IMR-90 (cell line): Measurements from ENCODE around the gene GNL2. TPM values are rescaled to one million over a fixed set of nuclear protein-coding genes. Genes with fewer than 3 reads are reported as not detected.

Source experiments
- ATAC-seq: fragments of 200-7000 bp; cut with Tn5 transposase; 2 replicates; pipeline ENCODE4 v1.9.1; 2020; ENCODE audit warnings: low read depth, mild to moderate bottlenecking, moderate library complexity
- BruUV-seq: library from RNA; stranded (reverse); fragments of 400-500 nt; replicated peaks from 2 replicates; lab custom pipeline; 2021; lab: Mats Ljungman, UMichigan
- CTCF ChIA-PET: fragments of 300-600 bp; formaldehyde crosslinking; extraction: SDS; loops from one replicate; lab custom pipeline; 2021; ENCODE audit warnings: antibody characterized with exemption; lab: Yijun Ruan, JAX
- POLR2A ChIA-PET: fragments of 300-600 bp; sonication (Branson Sonifier 250); formaldehyde crosslinking; loops from one replicate; lab custom pipeline; 2022; ENCODE audit warnings: antibody characterized with exemption; ENCODE audit not compliant: unreplicated experiment; lab: Charles Lee
- DNase-seq: peaks from one replicate; pipeline ENCODE4 v3.0.0; 2013
- H2AFZ ChIP-seq: replicated peaks from 2 replicates; pipeline ENCODE3; 2013; ENCODE audit warnings: low read length, mild to moderate bottlenecking; ENCODE audit not compliant: poor library complexity
- H2AK5ac ChIP-seq: 2 replicates; pipeline ENCODE4 v1.6.1; 2013; ENCODE audit warnings: low read depth, low read length, inconsistent platforms
- H2AK9ac ChIP-seq: replicated peaks from 2 replicates; pipeline ENCODE3; 2013; ENCODE audit warnings: mild to moderate bottlenecking, low read depth, low read length, moderate library complexity; ENCODE audit not compliant: poor library complexity
- H2BK120ac ChIP-seq: 2 replicates; pipeline ENCODE4 v1.6.1; 2013; ENCODE audit warnings: low read depth, low read length, inconsistent platforms
- H2BK15ac ChIP-seq: 3 replicates; pipeline ENCODE4 v1.6.1; 2013; ENCODE audit warnings: low read depth, low read length, inconsistent platforms
- H2BK20ac ChIP-seq: 2 replicates; pipeline ENCODE4 v1.6.1; 2013; ENCODE audit warnings: low read depth, mild to moderate bottlenecking, inconsistent platforms, low read length, moderate library complexity
- H2BK5ac ChIP-seq: 2 replicates; pipeline ENCODE4 v1.6.1; 2013; ENCODE audit warnings: mild to moderate bottlenecking, low read depth, low read length, inconsistent platforms; ENCODE audit not compliant: poor library complexity, severe bottlenecking
- H3K14ac ChIP-seq: replicated peaks from 2 replicates; pipeline ENCODE4 v1.6.1; 2013; ENCODE audit warnings: low read depth, low read length, inconsistent platforms
- H3K18ac ChIP-seq: 2 replicates; pipeline ENCODE4 v1.6.1; 2013; ENCODE audit warnings: low read depth, low read length, control low read depth
- H3K23ac ChIP-seq: 2 replicates; pipeline ENCODE4 v1.6.1; 2013; ENCODE audit warnings: low read depth, low read length, inconsistent platforms
- H3K27ac ChIP-seq: 2 replicates; pipeline ENCODE4 v1.5.1; 2013; ENCODE audit warnings: mild to moderate bottlenecking, control low read depth, low read length; ENCODE audit not compliant: insufficient read depth
- H3K27me3 ChIP-seq: 2 replicates; pipeline ENCODE4 v1.6.1; 2013; ENCODE audit warnings: low read length; ENCODE audit not compliant: control insufficient read depth, insufficient read depth
- H3K36me3 ChIP-seq: 2 replicates; pipeline ENCODE4 v1.6.1; 2013; ENCODE audit warnings: low read length, mixed read lengths; ENCODE audit not compliant: control insufficient read depth, insufficient read depth
- H3K4ac ChIP-seq: 2 replicates; pipeline ENCODE4 v1.6.1; 2013; ENCODE audit warnings: low read depth, low read length, inconsistent platforms
- H3K4me1 ChIP-seq: 2 replicates; pipeline ENCODE4 v1.6.1; 2013; ENCODE audit warnings: low read length, mixed read lengths; ENCODE audit not compliant: control insufficient read depth, insufficient read depth
- H3K4me2 ChIP-seq: 2 replicates; pipeline ENCODE4 v1.6.1; 2013; ENCODE audit warnings: low read depth, mild to moderate bottlenecking, control low read depth, low read length, moderate library complexity
- H3K4me3 ChIP-seq: 2 replicates; pipeline ENCODE4 v1.5.1; 2013; ENCODE audit warnings: low read depth, mild to moderate bottlenecking, control low read depth, low read length, moderate library complexity; ENCODE audit not compliant: insufficient read depth
- H3K56ac ChIP-seq: 2 replicates; pipeline ENCODE4 v1.6.1; 2013; ENCODE audit warnings: low read length, inconsistent platforms; ENCODE audit not compliant: insufficient read depth; ENCODE audit errors: extremely low read depth
- H3K79me1 ChIP-seq, 2 experiments: 2 replicates each; pipeline ENCODE4 v1.6.1; 2013; ENCODE audit warnings: low read length in 2 of 2, inconsistent platforms in 1 of 2, low read depth in 1 of 2
- H3K9ac ChIP-seq: 2 replicates; pipeline ENCODE4 v1.6.1; 2013; ENCODE audit warnings: low read depth, low read length, control low read depth
- H3K9me1 ChIP-seq: 2 replicates; pipeline ENCODE4 v1.6.1; 2013; ENCODE audit warnings: low read length, inconsistent platforms; ENCODE audit not compliant: insufficient read depth
- H3K9me3 ChIP-seq: 2 replicates; pipeline ENCODE4 v1.6.1; 2013; ENCODE audit warnings: low read length; ENCODE audit not compliant: control insufficient read depth, insufficient read depth
- H4K20me1 ChIP-seq: 2 replicates; pipeline ENCODE4 v1.6.1; 2013; ENCODE audit warnings: low read length, inconsistent platforms; ENCODE audit not compliant: insufficient read depth
- H4K5ac ChIP-seq: 2 replicates; pipeline ENCODE4 v1.6.1; 2013; ENCODE audit warnings: mild to moderate bottlenecking, low read depth, low read length, control low read depth
- H4K8ac ChIP-seq, 2 experiments: 2 replicates each; pipeline ENCODE4 v1.6.1; 2013; ENCODE audit warnings: low read depth in 2 of 2, low read length in 2 of 2, control low read depth in 1 of 2, inconsistent platforms in 1 of 2
- H4K91ac ChIP-seq: 2 replicates; pipeline ENCODE4 v1.6.1; 2013; ENCODE audit warnings: low read depth, low read length, inconsistent platforms; ENCODE audit not compliant: insufficient read depth
- MXI1 ChIP-seq: IDR thresholded peaks from 2 replicates; pipeline ENCODE4 v1.6.1; 2012; ENCODE audit warnings: low read depth, mild to moderate bottlenecking, low read length, moderate library complexity, borderline replicate concordance
- WGBS, 2 experiments: methylation state at CpG; one replicate each; pipeline versions ENCODE4 v1.1.5 to v1.1.7; 2013; ENCODE audit warnings: missing lambda C conversion rate in 2 of 2; ENCODE audit not compliant: insufficient read length in 1 of 2; ENCODE audit errors: extremely low coverage in 2 of 2; 5-methylcytosine and 5-hydroxymethylcytosine counted together
- dilution Hi-C: fragments of 300-500 bp; cut with HindIII; formaldehyde crosslinking; loops from one replicate; pipeline ENCODE4 v1.14.3; 2018; ENCODE audit warnings: low sequenced_read_pairs; ENCODE audit not compliant: unreplicated experiment
- in situ Hi-C: fragments of 300-500 bp; cut with MboI; formaldehyde crosslinking; loops from 3 replicates; pipeline ENCODE4 v1.14.3; 2019; ENCODE audit warnings: low sequenced_read_pairs, inconsistent platforms, mixed read lengths
- intact Hi-C: fragments of 100-400 bp; cut with micrococcal nuclease; formaldehyde crosslinking; loops from 2 replicates; pipeline ENCODE4 v1.10.0; 2022
- polyA plus RNA-seq, 3 experiments: library from polyadenylated mRNA; depleted of rRNA; stranded (reverse); fragments of >200 nt; gene quantifications; 2 replicates each; pipeline ENCODE4 v1.2.3, GENCODE V29; 2012; ENCODE audit warnings: low replicate concordance in 1 of 3
- total RNA-seq: library from RNA; depleted of rRNA; stranded (reverse); fragments of >200 nt; gene quantifications from 2 replicates; pipeline ENCODE4 v1.2.3, GENCODE V29; 2012
- TF ChIP-seq, protein P1 (sequence below): fragments of 150-350 bp; IDR thresholded peaks from 2 replicates; pipeline ENCODE4 v1.6.1; 2017; ENCODE audit warnings: mild to moderate bottlenecking, antibody characterized with exemption, low read length, low read depth

Gene GNL2
- total and polyA plus RNA-seq, 2 of the 4 experiments (the other 2 are of a cell fraction) = 42.9 to 77.4 TPM

DNA sequence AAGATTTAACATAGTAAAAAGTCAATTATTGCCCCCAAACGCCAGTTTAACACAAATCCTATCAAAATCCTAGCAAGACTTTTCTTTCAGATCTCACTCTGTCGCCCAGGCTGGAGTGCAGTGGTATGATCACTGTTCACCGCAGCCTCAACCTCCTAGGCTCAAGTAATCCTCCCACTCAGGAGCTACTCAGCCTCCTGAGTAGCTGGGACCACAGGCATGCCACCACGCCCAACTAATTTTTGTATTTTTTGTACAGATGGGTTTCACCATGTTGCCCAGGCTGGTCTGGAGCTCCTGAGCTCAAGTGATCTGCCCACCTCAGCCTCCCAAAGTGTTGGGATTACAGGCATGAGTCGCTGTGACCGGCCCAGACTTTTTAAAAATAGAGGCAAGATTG lies 46.4 kb downstream of the GNL2 start:
- peaks cover 31% of the 10 kb centered on the region for H3K36me3 ChIP-seq
- H3K4me3 ChIP-seq = no peak overlapping the region
- no peak overlapping the region for H2AFZ ChIP-seq
- H4K5ac ChIP-seq = no peak overlapping the region
- intact Hi-C loops = no loop called here
- POLR2A ChIA-PET = interaction anchor here (0.6 kb wide), 1 partner anchor 1488 kb away, joined by 8 read pairs; no protein-coding TSS in a partner anchor
- no peak overlapping the region for H2BK120ac ChIP-seq
- H3K9ac ChIP-seq = no peak overlapping the region
- H3K27ac ChIP-seq = no peak overlapping the region
- dilution Hi-C loops = no loop called here
- no peaks in the 10 kb centered on the region; the same call in 1 of the 2 replicates for H3K9me1 ChIP-seq
- peaks cover 15 to 28% of the 10 kb centered on the region in 2 experiments for H3K79me1 ChIP-seq
- H2AK9ac ChIP-seq = no peak overlapping the region
- H3K23ac ChIP-seq = no peak overlapping the region
- H3K4ac ChIP-seq = no peak overlapping the region
- no peak for ATAC-seq
- BruUV-seq = no TSS peak
- H3K14ac ChIP-seq = no peak overlapping the region
- peak; percentile 44 for DNase-seq
- H3K4me2 ChIP-seq = no peak overlapping the region
- H3K56ac ChIP-seq = no peak overlapping the region
- peaks cover 3% of the 10 kb centered on the region; the same call in 1 of the 2 replicates for H3K4me1 ChIP-seq
- no peak overlapping the region for H2BK5ac ChIP-seq
- TF ChIP-seq, protein P1, sequence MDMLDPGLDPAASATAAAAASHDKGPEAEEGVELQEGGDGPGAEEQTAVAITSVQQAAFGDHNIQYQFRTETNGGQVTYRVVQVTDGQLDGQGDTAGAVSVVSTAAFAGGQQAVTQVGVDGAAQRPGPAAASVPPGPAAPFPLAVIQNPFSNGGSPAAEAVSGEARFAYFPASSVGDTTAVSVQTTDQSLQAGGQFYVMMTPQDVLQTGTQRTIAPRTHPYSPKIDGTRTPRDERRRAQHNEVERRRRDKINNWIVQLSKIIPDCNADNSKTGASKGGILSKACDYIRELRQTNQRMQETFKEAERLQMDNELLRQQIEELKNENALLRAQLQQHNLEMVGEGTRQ = no peak
- TF ChIP-seq MXI1 = no peak
- peaks cover 16% of the 10 kb centered on the region; the same call in 1 of the 2 replicates for H4K20me1 ChIP-seq
- WGBS, 2 experiments = no CpG with 5 or more reads among the region's 6 CpGs
- H2BK15ac ChIP-seq = no peak overlapping the region
- H2BK20ac ChIP-seq = no peak overlapping the region
- H3K27me3 ChIP-seq = no peaks in the 10 kb centered on the region
- in situ Hi-C loops = no loop called here
- no peak overlapping the region for H3K18ac ChIP-seq
- CTCF ChIA-PET = interaction anchor here (0.6 to 0.8 kb wide), 2 partner anchors 35 to 39 kb away, joined by 3 read pairs; partner anchors contain the start of gene MEAF6
- no peak overlapping the region for H4K91ac ChIP-seq
- no peaks in the 10 kb centered on the region for H3K9me3 ChIP-seq
- no peak overlapping the region for H4K8ac ChIP-seq
- H2AK5ac ChIP-seq = no peak overlapping the region
